GM04504 (cell line): Measurements from ENCODE around the gene CCDC97.

Experiments used
- DNase-seq: peaks from one replicate; pipeline ENCODE4 v3.0.0-alpha.2; 2012; ENCODE audit warnings: low read depth

The CCDC97 gene

GRCh38 chr19:41298348-41298964, 11.5 kb upstream of the CCDC97 start:
- DNase-seq, result peak; percentile 71

DNA sequence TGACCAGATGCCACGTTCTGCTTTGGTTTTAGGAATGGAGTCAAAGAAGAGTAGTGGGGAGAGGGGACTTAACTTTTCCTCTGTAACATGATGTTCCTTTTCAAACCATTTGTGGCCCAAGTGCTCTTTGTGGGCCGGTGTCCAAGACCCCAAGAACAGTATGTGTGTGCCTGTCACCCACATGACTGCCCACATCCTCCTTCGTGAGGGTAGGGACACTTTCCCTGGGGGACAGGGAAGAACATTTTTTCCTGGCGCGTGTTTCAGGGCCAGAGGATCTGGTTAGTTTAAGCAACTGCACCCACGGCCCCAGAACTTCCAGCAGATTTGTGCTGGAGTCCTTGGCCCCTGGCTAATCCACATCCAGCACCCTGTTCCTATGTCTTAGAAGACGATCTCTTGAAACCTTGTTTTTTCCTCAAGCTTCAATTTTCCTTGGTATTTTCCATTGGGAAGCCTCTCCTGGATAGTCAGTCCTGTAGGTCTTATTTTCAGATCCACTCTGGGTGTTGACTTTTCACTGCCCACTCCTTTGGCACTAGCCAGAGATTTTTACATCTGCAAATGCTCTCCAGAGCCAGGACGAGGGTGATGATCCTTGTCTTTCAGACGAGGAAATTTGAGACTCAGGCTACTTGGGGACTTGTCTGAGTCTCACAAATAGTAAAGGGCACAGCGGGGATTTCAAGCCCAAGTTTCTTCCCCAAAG, 10.8 kb upstream of the CCDC97 start:
- no peak for DNase-seq

DNA sequence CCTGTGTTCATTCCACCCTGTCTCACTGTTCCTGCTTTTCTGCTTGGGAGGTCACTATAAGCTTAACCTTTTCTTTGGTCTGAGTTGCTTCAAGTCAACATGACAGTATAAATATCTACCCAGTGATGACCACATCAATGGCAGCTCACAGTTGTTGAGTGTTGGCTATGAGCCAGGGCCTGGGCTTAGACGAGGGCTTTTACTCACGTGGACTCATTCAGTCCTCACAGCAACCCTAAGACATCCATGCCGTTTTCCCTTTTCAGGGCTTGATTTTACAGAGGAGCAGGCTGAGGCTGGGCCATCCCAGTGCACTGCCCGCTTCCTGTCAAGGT, 10.2 kb upstream of the CCDC97 start:
- peak; percentile 53 for DNase-seq

- no peak for DNase-seq
Observed at GRCh38 chr19:41300555-41300954, 9.4 kb upstream of the CCDC97 start.

- DNase-seq, result no peak
Observed at GRCh38 chr19:41302624-41303351, 7.2 kb upstream of the CCDC97 start.

DNA sequence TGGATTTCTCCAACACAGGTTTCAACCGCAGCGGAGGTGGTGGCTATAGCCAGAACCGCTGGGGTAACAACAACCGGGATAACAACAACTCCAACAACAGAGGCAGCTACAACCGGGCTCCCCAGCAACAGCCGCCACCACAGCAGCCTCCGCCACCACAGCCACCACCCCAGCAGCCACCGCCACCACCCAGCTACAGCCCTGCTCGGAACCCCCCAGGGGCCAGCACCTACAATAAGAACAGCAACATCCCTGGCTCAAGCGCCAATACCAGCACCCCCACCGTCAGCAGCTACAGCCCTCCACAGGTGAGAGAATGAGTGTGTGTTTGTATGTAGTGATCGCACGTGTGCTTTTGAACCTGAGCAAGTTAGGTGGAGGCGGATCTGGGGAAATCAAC, 6.0 kb upstream of the CCDC97 start:
- no peak for DNase-seq

DNA sequence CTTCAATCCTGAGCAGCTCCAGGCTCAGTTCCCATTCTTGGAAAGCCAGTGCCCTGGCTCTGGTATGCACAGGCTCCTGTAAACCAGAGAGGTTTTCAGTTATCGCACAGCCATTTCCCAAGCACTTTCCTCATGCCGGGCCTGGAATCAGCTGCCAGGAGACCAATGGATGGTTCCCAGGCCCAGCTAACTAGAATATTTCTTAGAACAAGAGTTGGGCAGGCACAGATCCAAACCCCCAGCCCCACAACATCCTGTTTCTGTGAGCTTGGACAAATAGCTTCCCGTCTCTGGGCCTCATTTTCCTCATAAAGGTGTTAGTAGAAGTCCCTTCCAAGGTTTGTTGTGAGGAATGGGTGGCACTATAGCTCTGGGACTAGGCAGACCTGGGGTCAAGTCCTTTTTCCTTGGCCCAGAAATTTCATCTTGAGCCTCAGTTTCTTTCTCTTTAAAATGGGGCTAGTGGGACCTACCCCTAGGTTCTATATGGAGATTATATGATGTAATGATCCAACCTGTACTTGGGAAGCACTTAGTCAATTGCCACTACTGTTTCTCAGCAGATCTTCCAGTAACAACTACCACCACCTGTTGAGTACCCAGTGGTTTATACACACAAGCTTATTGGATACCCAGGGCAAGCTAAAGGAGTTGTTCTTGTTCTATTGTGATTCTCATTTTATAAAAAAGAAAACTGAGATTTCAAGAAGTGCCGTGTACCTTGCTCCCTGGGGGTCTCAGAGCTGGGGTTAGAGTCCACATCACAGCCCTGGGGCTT, 5.1 kb upstream of the CCDC97 start:
- DNase-seq, result no peak

- DNase-seq, result no peak
Observed at GRCh38 chr19:41305927-41306793, 3.8 kb upstream of the CCDC97 start.

DNA sequence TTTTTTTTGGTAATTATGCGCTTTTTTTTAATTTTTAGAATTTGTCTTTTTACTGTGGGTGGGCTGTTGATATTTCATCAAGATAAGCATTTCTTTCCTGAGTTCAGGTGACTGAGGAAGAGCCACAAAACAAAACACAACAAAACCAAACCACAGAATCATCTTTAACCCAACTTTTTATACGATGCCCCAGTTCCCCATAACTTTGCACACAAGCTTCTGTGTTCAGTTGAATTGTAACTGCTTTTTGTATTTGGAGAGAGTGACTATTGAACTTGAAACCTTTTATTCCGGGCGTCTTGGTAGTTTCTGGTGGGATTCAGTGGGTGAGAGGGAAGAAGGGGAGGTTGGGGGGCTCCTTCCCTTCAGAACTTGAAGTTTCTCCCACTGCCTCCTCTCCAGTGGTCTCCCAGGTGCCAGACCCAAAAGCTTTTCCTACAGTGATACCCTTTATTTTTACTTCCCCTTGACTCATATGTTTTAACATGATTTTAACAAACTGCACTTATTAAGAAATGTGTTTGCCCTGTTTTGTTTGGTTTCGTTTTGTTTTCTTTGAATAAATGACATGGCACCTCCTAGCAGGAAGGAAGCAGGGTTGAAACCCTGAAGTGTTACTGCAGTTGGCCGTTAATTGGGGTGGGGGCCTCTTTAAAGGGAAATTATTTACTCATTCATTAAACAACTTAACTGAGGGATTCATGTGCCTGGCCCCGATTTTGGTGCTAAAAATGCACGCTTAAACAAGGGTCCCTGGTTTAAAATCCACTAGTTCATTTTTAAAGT, 2.7 kb upstream of the CCDC97 start:
- DNase-seq, result no peak

- no peak for DNase-seq
Observed at GRCh38 chr19:41307954-41308449, 2.0 kb upstream of the CCDC97 start.

DNA sequence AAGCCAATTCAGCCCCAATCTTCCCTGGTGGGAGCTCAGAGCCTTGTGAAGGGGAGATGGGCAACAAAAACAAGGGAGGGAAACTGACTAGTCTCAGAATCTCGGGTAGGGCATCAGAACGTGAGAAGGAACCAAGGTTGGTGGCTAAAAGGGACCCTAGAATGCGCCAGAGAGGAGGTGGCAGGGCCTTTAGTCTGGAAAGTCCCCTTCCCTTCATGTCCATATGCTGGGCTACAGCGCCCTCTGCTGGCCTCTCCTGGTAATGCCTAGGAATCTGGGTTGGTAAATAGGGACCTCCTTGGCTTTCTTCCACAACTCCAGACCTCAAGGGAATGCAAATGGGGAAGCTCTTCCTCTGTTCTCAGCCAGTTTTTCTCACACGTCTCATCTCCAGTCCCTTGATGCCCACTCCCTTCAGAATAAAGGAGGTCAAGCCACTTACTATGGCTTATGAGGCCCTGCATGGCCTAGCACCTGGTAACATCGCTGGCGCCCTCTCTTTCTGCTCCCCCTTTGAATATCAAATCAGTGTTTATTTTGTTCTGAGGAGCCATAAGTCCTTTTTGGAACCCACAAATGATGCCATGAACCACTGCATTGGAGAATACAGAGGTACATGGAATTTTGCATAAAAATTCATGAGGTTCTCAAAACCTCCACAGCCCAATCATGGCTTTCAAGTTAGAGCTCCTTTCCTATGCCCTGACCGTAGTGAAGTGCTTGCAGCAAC, 1.4 kb upstream of the CCDC97 start:
- peak; percentile 79 for DNase-seq

- DNase-seq, result no peak
Observed at GRCh38 chr19:41309180-41310032, 566 bp upstream of the CCDC97 start.

DNA sequence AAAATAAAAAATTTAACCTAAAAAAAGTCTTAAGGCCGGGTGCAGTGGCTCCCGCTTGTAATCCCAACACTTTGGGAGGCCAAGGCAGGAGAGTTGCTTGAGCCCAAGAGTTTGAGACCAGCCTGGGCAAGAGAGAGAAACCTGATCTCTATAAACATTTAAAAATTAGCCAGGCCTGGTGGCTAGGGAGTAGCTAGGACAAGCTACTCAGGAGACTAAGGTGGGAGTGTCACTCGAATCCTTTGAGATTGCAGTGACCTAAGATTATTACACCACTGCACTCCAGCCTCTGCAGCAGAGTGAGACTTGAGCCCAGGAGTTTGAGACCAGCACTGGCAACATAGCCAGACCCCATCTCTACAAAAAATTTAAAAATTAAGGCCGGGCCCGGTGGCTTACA, 1.1 kb downstream of the CCDC97 start:
- no peak for DNase-seq

GRCh38 chr19:41311613-41312012, 1.6 kb downstream of the CCDC97 start:
- DNase-seq, result no peak

- no peak for DNase-seq
Observed at GRCh38 chr19:41316306-41316920, 6.4 kb downstream of the CCDC97 start.

DNA sequence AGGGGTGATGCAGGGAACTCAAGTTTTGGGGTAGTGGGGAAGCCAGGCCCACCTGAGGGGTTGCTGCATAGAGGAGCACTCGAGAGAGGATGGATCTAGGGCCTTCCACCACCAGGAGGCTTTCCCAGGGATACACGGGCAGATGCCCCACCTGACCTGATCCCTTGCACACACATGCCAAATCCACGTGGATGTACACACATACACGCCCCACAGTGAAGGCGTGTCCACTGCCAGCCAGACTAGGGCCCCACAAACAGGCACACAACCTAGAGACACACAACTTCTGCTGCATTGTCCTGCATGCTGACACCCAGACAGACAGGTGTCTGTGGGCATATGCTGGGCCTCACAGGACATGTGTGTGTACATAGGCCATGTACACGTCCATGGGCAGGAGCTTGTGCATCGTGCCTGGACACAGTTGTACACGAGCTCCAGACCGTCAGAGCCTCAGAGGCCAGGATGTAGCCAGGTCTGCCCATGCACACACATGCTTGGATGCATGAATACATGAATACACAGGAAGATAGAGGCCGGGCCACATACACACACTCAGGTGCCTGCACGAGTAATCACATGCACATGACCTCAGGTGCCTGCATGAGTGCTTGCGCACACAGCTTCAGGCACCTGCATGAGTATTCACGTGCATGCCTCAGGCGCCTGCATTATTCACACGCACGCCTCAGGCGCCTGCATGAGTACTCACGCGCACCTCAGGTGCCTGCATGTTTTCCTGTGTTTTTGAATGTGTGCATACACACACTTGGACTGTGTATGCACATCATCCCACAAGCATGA, 8.9 kb downstream of the CCDC97 start:
- no peak for DNase-seq

GRCh38 chr19:41319500-41320184, 9.7 kb downstream of the CCDC97 start:
- DNase-seq, result no peak
